ENCODE data around the gene DSCAM. TPM values are rescaled to one million over a fixed set of nuclear protein-coding genes. Genes with fewer than 3 reads are reported as not detected.

DSCAM gene
- total RNA-seq, 2 experiments from 2014 or later: not detected

DNA sequence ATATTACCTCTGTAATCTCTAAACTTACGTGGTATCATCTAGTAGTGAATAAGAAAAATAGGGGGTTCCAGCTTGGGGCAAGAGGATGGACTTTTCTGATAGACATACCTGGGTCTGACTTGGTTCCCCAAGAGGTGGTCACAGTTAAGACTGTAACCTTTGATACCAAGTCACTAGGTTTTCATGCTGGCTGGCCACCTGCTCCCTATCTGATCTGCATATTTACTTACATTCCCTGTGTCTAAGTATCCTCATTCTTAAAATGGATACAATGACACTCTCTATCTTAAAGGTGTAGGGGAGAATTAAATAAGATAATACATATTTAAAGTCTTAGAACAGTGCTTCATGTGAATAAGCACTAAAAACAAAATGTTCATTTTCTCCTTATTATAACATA lies 312.1 kb downstream of the DSCAM start:
- ATAC-seq (ENCODE audit: poor library complexity) (no peak), DNase-seq (no peak)
- Histone ChIP-seq H3K27me3 (ENCODE audit: control insufficient read depth in 1 of 2, insufficient read depth in 2 of 2, low read length in 2 of 2) (no peaks in the 10 kb centered on the region), H3K4me1 (ENCODE audit: insufficient read depth, low read length) (no peaks in the 10 kb centered on the region), H3K36me3 (ENCODE audit: insufficient read depth, low read length) (no peaks in the 10 kb centered on the region), H3K27ac (ENCODE audit: low read depth in 1 of 2, low read length in 2 of 2) (no peak overlapping the region), H3K4me3 (ENCODE audit: low read length) (no peak overlapping the region), H3K9me3 (ENCODE audit: control insufficient read depth in 1 of 2, insufficient read depth in 1 of 2, low read length in 2 of 2) (peaks cover 0 to 30% of the 10 kb centered on the region in 2 experiments)
- no peaks in the 10 kb centered on the region for H3K27me3 Mint-ChIP-seq
- no peak overlapping the region for H3K4me3 Mint-ChIP-seq
- TF ChIP-seq, protein P1, sequence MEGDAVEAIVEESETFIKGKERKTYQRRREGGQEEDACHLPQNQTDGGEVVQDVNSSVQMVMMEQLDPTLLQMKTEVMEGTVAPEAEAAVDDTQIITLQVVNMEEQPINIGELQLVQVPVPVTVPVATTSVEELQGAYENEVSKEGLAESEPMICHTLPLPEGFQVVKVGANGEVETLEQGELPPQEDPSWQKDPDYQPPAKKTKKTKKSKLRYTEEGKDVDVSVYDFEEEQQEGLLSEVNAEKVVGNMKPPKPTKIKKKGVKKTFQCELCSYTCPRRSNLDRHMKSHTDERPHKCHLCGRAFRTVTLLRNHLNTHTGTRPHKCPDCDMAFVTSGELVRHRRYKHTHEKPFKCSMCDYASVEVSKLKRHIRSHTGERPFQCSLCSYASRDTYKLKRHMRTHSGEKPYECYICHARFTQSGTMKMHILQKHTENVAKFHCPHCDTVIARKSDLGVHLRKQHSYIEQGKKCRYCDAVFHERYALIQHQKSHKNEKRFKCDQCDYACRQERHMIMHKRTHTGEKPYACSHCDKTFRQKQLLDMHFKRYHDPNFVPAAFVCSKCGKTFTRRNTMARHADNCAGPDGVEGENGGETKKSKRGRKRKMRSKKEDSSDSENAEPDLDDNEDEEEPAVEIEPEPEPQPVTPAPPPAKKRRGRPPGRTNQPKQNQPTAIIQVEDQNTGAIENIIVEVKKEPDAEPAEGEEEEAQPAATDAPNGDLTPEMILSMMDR (IDR thresholded peaks at IDR 0.05): no peak
- H3K9me3 Mint-ChIP-seq: no peaks in the 10 kb centered on the region
- POLR2A ChIA-PET: no interaction called here
- no peaks in the 10 kb centered on the region for H3K36me3 Mint-ChIP-seq (ENCODE audit: low read depth)
- no peaks in the 10 kb centered on the region for H3K4me1 Mint-ChIP-seq (ENCODE audit: low read depth)
- CTCF ChIA-PET: no interaction called here
- intact Hi-C loops (cut with DNase I, micrococcal nuclease): no loop called here
- no peak overlapping the region for H3K27ac Mint-ChIP-seq

DNA sequence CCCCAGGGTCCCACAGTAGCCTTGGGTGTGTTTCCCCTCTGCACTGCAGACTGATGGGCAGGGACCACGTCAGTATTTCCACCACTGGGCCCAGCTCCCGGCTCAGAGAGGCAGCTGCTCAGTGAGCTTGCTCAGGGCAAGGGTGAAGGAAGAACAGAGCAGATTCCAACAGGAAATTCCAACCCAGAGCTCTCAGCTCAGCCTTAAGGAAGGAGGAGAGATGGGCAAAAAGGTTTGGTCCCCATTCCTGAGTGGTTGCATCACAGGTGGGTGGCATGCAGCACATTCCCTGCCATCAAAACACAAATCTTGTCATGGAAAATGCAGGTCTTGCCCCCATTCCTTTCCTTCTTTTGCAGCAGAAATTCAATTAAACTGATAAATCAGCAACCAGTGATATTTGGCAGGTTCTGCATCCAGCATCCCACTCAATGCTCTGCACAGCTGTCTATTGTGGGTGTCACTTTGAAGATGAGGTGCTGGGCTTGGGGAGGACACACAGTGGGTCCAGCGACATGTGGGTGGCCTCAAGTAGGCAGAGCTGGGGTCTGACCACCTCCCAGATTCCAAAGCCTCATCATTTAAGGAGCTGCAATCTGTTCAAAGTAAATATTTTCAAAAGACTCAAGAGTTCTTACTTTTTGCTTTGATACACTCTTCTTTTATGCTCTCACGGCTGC lies 315.4 kb downstream of the DSCAM start:
- Histone ChIP-seq H3K27ac (ENCODE audit: low read depth in 1 of 2, low read length in 2 of 2) (no peak overlapping the region), H3K9me3 (ENCODE audit: control insufficient read depth in 1 of 2, insufficient read depth in 1 of 2, low read length in 2 of 2) (peaks cover 0 to 19% of the 10 kb centered on the region in 2 experiments), H3K4me3 (ENCODE audit: low read length) (no peak overlapping the region), H3K36me3 (ENCODE audit: insufficient read depth, low read length) (no peaks in the 10 kb centered on the region), H3K27me3 (ENCODE audit: control insufficient read depth in 1 of 2, insufficient read depth in 2 of 2, low read length in 2 of 2) (no peaks in the 10 kb centered on the region), H3K4me1 (ENCODE audit: insufficient read depth, low read length) (no peaks in the 10 kb centered on the region)
- Mint-ChIP-seq H3K9me3 (peaks cover 2% of the 10 kb centered on the region), H3K36me3 (ENCODE audit: low read depth) (no peaks in the 10 kb centered on the region), H3K4me3 (no peak overlapping the region), H3K27me3 (no peaks in the 10 kb centered on the region), H3K27ac (no peak overlapping the region), H3K4me1 (ENCODE audit: low read depth) (no peaks in the 10 kb centered on the region)
- ATAC-seq (ENCODE audit: poor library complexity): no peak
- ChIA-PET CTCF (no interaction called here), POLR2A (no interaction called here)
- DNase-seq: no peak
- TF ChIP-seq, protein P1 (IDR thresholded peaks at IDR 0.05): no peak
- intact Hi-C loops (cut with DNase I, micrococcal nuclease): no loop called here

DNA sequence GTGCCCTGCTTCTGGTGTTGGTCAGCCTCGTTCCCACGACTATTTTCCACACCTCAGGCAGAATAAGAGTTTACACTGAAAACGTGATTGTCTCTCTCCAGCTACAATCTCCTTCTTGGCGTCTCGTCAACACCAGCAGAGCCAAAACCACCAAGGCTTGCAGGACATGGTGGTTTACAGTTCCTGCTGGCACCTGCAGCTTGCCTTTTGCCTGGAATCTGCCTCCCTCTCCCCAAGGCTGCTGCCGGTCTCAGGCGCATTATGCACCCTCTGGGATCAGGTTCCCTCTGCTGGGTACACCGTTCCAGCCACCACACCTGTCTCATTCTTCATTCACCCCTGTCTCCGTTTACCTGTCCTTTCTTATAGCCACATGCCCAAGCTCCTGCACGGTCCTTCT lies 315.9 kb downstream of the DSCAM start:
- TF ChIP-seq, protein P1 (IDR thresholded peaks at IDR 0.05): no peak
- Histone ChIP-seq H3K27me3 (ENCODE audit: control insufficient read depth in 1 of 2, insufficient read depth in 2 of 2, low read length in 2 of 2) (no peaks in the 10 kb centered on the region), H3K4me1 (ENCODE audit: insufficient read depth, low read length) (no peaks in the 10 kb centered on the region), H3K27ac (ENCODE audit: low read depth in 1 of 2, low read length in 2 of 2) (no peak overlapping the region), H3K36me3 (ENCODE audit: insufficient read depth, low read length) (no peaks in the 10 kb centered on the region), H3K4me3 (ENCODE audit: low read length) (no peak overlapping the region), H3K9me3 (ENCODE audit: control insufficient read depth in 1 of 2, insufficient read depth in 1 of 2, low read length in 2 of 2) (peaks cover 0 to 16% of the 10 kb centered on the region in 2 experiments)
- no peak overlapping the region for H3K27ac Mint-ChIP-seq
- ChIA-PET CTCF (no interaction called here), POLR2A (no interaction called here)
- H3K36me3 Mint-ChIP-seq (ENCODE audit: low read depth): no peaks in the 10 kb centered on the region
- H3K4me1 Mint-ChIP-seq (ENCODE audit: low read depth): no peaks in the 10 kb centered on the region
- H3K4me3 Mint-ChIP-seq: no peak overlapping the region
- intact Hi-C loops (cut with DNase I, micrococcal nuclease): no loop called here
- ATAC-seq (ENCODE audit: poor library complexity) (no peak), DNase-seq (no peak)
- H3K27me3 Mint-ChIP-seq: no peaks in the 10 kb centered on the region
- peaks cover 2% of the 10 kb centered on the region for H3K9me3 Mint-ChIP-seq
